Kidney epithelial cell (primary cell): Measurements from ENCODE around the gene EPHB2. TPM values are rescaled to one million over a fixed set of nuclear protein-coding genes. Genes with fewer than 3 reads are reported as not detected.
"Not testable (repeated sequence)": the region's sequence is repeated elsewhere in the genome, so short reads cannot be mapped to it uniquely, and the experiment has no call there.

Experiments
- DNase-seq: peaks from one replicate; pipeline ENCODE4 v3.0.0-alpha.2; 2010; ENCODE audit warnings: low read depth
- H3K27me3 ChIP-seq: 2 replicates; pipeline ENCODE4 v1.6.0; 2011; ENCODE audit warnings: low read length; ENCODE audit not compliant: control insufficient read depth, insufficient read depth
- H3K36me3 ChIP-seq: 2 replicates; pipeline ENCODE4 v1.5.1; 2011; ENCODE audit warnings: low read length; ENCODE audit not compliant: control insufficient read depth, insufficient read depth
- H3K4me3 ChIP-seq: 2 replicates; pipeline ENCODE4 v1.5.1; 2011; ENCODE audit warnings: low read depth, mild to moderate bottlenecking, control low read depth, low read length
- CTCF ChIP-seq: IDR thresholded peaks from 2 replicates; pipeline ENCODE4 v1.5.1; 2011; ENCODE audit warnings: mild to moderate bottlenecking, moderate library complexity, low read length, control low read depth, inconsistent platforms; ENCODE audit not compliant: insufficient read depth, poor library complexity, severe bottlenecking
- total RNA-seq: library from RNA; depleted of rRNA; stranded (reverse); fragments of >200 nt; gene quantifications from 2 replicates; pipeline ENCODE4 v1.2.3, GENCODE V29; 2015

The EPHB2 gene
- total RNA-seq = 111 and 143 TPM in 2 replicates

- H3K27me3 ChIP-seq = no peaks in the 10 kb centered on the region
- no peaks in the 10 kb centered on the region for H3K36me3 ChIP-seq
- TF ChIP-seq CTCF = no peak
- peak within 1 kb of the TSS; percentile 76 for H3K4me3 ChIP-seq
- DNase-seq = no peak
Observed at GRCh38 chr1:22710701-22711049, at the start of gene EPHB2. TSS of gene EPHB2 (plus strand) at chr1:22710839. CDS start at chr1:22710983, 144 bp downstream.

GRCh38 chr1:22661880-22662279 is 48.8 kb upstream of the EPHB2 start:
- Histone ChIP-seq H3K4me3 (no peak overlapping the region), H3K36me3 (no peaks in the 10 kb centered on the region), H3K27me3 (peaks cover 11% of the 10 kb centered on the region)
- TF ChIP-seq CTCF = no peak
- DNase-seq = no peak

GRCh38 chr1:22662318-22662717 is 48.3 kb upstream of the EPHB2 start:
- no peak for TF ChIP-seq CTCF
- H3K36me3 ChIP-seq = no peaks in the 10 kb centered on the region
- peaks cover 10% of the 10 kb centered on the region for H3K27me3 ChIP-seq
- no peak for DNase-seq
- no peak overlapping the region for H3K4me3 ChIP-seq

- no peak for TF ChIP-seq CTCF
- no peak for DNase-seq
- Histone ChIP-seq H3K4me3 (no peak overlapping the region), H3K36me3 (no peaks in the 10 kb centered on the region), H3K27me3 (peaks cover 15% of the 10 kb centered on the region)
Observed at GRCh38 chr1:22662986-22663408, 47.6 kb upstream of the EPHB2 start.

GRCh38 chr1:22665752-22666151 is 44.9 kb upstream of the EPHB2 start:
- DNase-seq = no peak
- no peaks in the 10 kb centered on the region for H3K36me3 ChIP-seq
- TF ChIP-seq CTCF = peak; percentile 77
- H3K27me3 ChIP-seq = peaks cover 26% of the 10 kb centered on the region
- H3K4me3 ChIP-seq = no peak overlapping the region

- H3K4me3 ChIP-seq = no peak overlapping the region
- no peak for TF ChIP-seq CTCF
- no peaks in the 10 kb centered on the region for H3K36me3 ChIP-seq
- H3K27me3 ChIP-seq = peaks cover 32% of the 10 kb centered on the region
- no peak for DNase-seq
Observed at GRCh38 chr1:22666412-22666811, 44.2 kb upstream of the EPHB2 start.

- not testable (repeated sequence) for H3K4me3 ChIP-seq, H3K36me3 ChIP-seq, DNase-seq
- H3K27me3 ChIP-seq = peaks cover 47% of the 10 kb centered on the region
Observed at GRCh38 chr1:22668840-22669239, 41.8 kb upstream of the EPHB2 start.
